Measurements from ENCODE around the gene HOXA7. TPM values are rescaled to one million over a fixed set of nuclear protein-coding genes. Genes with fewer than 3 reads are reported as not detected.

The HOXA7 gene
- total and polyA plus RNA-seq, 10 of the 15 experiments (the other 5 are each of a cell fraction or from before 2014, with no cell fraction given), result not detected

GRCh38 chr7:27160546-27161213 is 4.2 kb upstream of the HOXA7 start (continued):
- TF ChIP-seq E4F1 (IDR thresholded peaks at IDR 0.05; ENCODE audit: borderline replicate concordance, partially characterized antibody) (no peak), NRF1 (conservative IDR thresholded peaks at IDR 0.05; ENCODE audit: low read depth, low read length) (no peak), STAT1 (conservative IDR thresholded peaks at IDR 0.05) (no peak), NFYA (IDR thresholded peaks at IDR 0.05; ENCODE audit: borderline replicate concordance, low read depth, low read length) (no peak), CHD2 (IDR thresholded peaks at IDR 0.05; ENCODE audit: borderline replicate concordance, low read depth, low read length) (no peak), POLR2AphosphoS5 (IDR thresholded peaks at IDR 0.05; ENCODE audit: low read length) (no peak), HDAC6 (IDR thresholded peaks at IDR 0.05; ENCODE audit: unreplicated experiment) (no peak), ESRRA (IDR thresholded peaks at IDR 0.05; ENCODE audit: low read length) (no peak), DPF2 (IDR thresholded peaks at IDR 0.05) (peak; percentile 44; the same call in 1 of the 2 replicates), MYC (IDR thresholded peaks at IDR 0.05; ENCODE audit: insufficient read depth, insufficient read length, insufficient replicate concordance, low read length, severe bottlenecking) (no peak), LARP7 (IDR thresholded peaks at IDR 0.05) (peak; percentile 23; the same call in 1 of the 2 replicates), ZNF24 (IDR thresholded peaks at IDR 0.05) (no peak), RB1 (IDR thresholded peaks at IDR 0.05; ENCODE audit: borderline replicate concordance) (peak; percentile 89; the same call in 1 of the 2 replicates), NR2F1 (conservative IDR thresholded peaks at IDR 0.05) (peak; percentile 62), ZSCAN29 (IDR thresholded peaks at IDR 0.05) (no peak), PBX3 (IDR thresholded peaks at IDR 0.05; ENCODE audit: insufficient replicate concordance, low read depth, low read length) (no peak), HSF1 (IDR thresholded peaks at IDR 0.05; ENCODE audit: low read depth, low read length) (no peak), ZBTB40 (IDR thresholded peaks at IDR 0.05; ENCODE audit: borderline replicate concordance) (no peak), SUZ12 (IDR thresholded peaks at IDR 0.05; ENCODE audit: unreplicated experiment) (no peak), POU2F2 (IDR thresholded peaks at IDR 0.05; ENCODE audit: borderline replicate concordance, low read depth, low read length) (peak; percentile 40; the same call in 1 of the 3 replicates)
